ENCODE results near the gene CTAG1B.
"Not testable (repeated sequence)": the region's sequence is repeated elsewhere in the genome, so short reads cannot be mapped to it uniquely, and the experiment has no call there.

Gene CTAG1B

GRCh38 chrX:154602226-154602625 lies 16.9 kb downstream of the CTAG1B start:
- H3K36me3 ChIP-seq (ENCODE audit: insufficient read depth, low read length): no peaks in the 10 kb centered on the region
- H2AFZ ChIP-seq (ENCODE audit: low read length, unreplicated experiment): no peak overlapping the region
- H3K79me2 ChIP-seq (ENCODE audit: control insufficient read depth, insufficient read depth, low read length, unreplicated experiment): no peaks in the 10 kb centered on the region
- no peak overlapping the region for H3K4me3 ChIP-seq (ENCODE audit: low read depth, low read length)
- H3K27ac ChIP-seq (ENCODE audit: low read depth, low read length): no peak overlapping the region
- peaks cover 28% of the 10 kb centered on the region for H3K4me1 ChIP-seq (ENCODE audit: control insufficient read depth, insufficient read depth, low read length, unreplicated experiment)
- H3K27me3 ChIP-seq (ENCODE audit: insufficient read depth, low read length): no peaks in the 10 kb centered on the region

GRCh38 chrX:154600759-154601374 lies 18.2 kb downstream of the CTAG1B start:
- Histone ChIP-seq H3K79me2 (ENCODE audit: control insufficient read depth, insufficient read depth, low read length, unreplicated experiment) (no peaks in the 10 kb centered on the region), H3K27ac (ENCODE audit: low read depth, low read length) (peak overlapping the region; percentile 43; the same call in 1 of the 2 replicates), H3K4me3 (ENCODE audit: low read depth, low read length) (no peak overlapping the region), H3K36me3 (ENCODE audit: insufficient read depth, low read length) (no peaks in the 10 kb centered on the region), H3K27me3 (ENCODE audit: insufficient read depth, low read length) (no peaks in the 10 kb centered on the region), H3K4me1 (ENCODE audit: control insufficient read depth, insufficient read depth, low read length, unreplicated experiment) (peaks cover 29% of the 10 kb centered on the region), H2AFZ (ENCODE audit: low read length, unreplicated experiment) (no peak overlapping the region)

- Histone ChIP-seq H3K27ac (ENCODE audit: low read depth, low read length) (no peak overlapping the region), H3K4me1 (ENCODE audit: control insufficient read depth, insufficient read depth, low read length, unreplicated experiment) (peaks cover 29% of the 10 kb centered on the region), H3K4me3 (ENCODE audit: low read depth, low read length) (no peak overlapping the region), H3K36me3 (ENCODE audit: insufficient read depth, low read length) (no peaks in the 10 kb centered on the region), H3K79me2 (ENCODE audit: control insufficient read depth, insufficient read depth, low read length, unreplicated experiment) (no peaks in the 10 kb centered on the region), H2AFZ (ENCODE audit: low read length, unreplicated experiment) (no peak overlapping the region), H3K27me3 (ENCODE audit: insufficient read depth, low read length) (no peaks in the 10 kb centered on the region)
Observed at GRCh38 chrX:154599531-154599930, 19.6 kb downstream of the CTAG1B start.

GRCh38 chrX:154598656-154599055 lies 20.4 kb downstream of the CTAG1B start:
- Histone ChIP-seq H3K4me1 (ENCODE audit: control insufficient read depth, insufficient read depth, low read length, unreplicated experiment) (peaks cover 22% of the 10 kb centered on the region), H3K36me3 (ENCODE audit: insufficient read depth, low read length) (no peaks in the 10 kb centered on the region), H2AFZ (ENCODE audit: low read length, unreplicated experiment) (no peak overlapping the region), H3K27me3 (ENCODE audit: insufficient read depth, low read length) (no peaks in the 10 kb centered on the region), H3K27ac (ENCODE audit: low read depth, low read length) (no peak overlapping the region), H3K4me3 (ENCODE audit: low read depth, low read length) (no peak overlapping the region), H3K79me2 (ENCODE audit: control insufficient read depth, insufficient read depth, low read length, unreplicated experiment) (no peaks in the 10 kb centered on the region)

GRCh38 chrX:154597221-154597620 lies 21.9 kb downstream of the CTAG1B start:
- H3K36me3 ChIP-seq (ENCODE audit: insufficient read depth, low read length): no peaks in the 10 kb centered on the region
- no peak overlapping the region for H2AFZ ChIP-seq (ENCODE audit: low read length, unreplicated experiment)
- H3K79me2 ChIP-seq (ENCODE audit: control insufficient read depth, insufficient read depth, low read length, unreplicated experiment): no peaks in the 10 kb centered on the region
- no peak overlapping the region for H3K4me3 ChIP-seq (ENCODE audit: low read depth, low read length)
- no peaks in the 10 kb centered on the region for H3K27me3 ChIP-seq (ENCODE audit: insufficient read depth, low read length)
- H3K27ac ChIP-seq (ENCODE audit: low read depth, low read length): no peak overlapping the region
- H3K4me1 ChIP-seq (ENCODE audit: control insufficient read depth, insufficient read depth, low read length, unreplicated experiment): peaks cover 18% of the 10 kb centered on the region

GRCh38 chrX:154596290-154596929 lies 22.7 kb downstream of the CTAG1B start:
- Histone ChIP-seq H3K79me2 (ENCODE audit: control insufficient read depth, insufficient read depth, low read length, unreplicated experiment) (no peaks in the 10 kb centered on the region), H3K36me3 (ENCODE audit: insufficient read depth, low read length) (no peaks in the 10 kb centered on the region), H3K4me1 (ENCODE audit: control insufficient read depth, insufficient read depth, low read length, unreplicated experiment) (peaks cover 18% of the 10 kb centered on the region), H3K4me3 (ENCODE audit: low read depth, low read length) (no peak overlapping the region), H3K27me3 (ENCODE audit: insufficient read depth, low read length) (no peaks in the 10 kb centered on the region), H2AFZ (ENCODE audit: low read length, unreplicated experiment) (no peak overlapping the region), H3K27ac (ENCODE audit: low read depth, low read length) (no peak overlapping the region)

GRCh38 chrX:154595559-154596249 lies 23.4 kb downstream of the CTAG1B start:
- H3K36me3 ChIP-seq (ENCODE audit: insufficient read depth, low read length): no peaks in the 10 kb centered on the region
- no peak overlapping the region for H3K27ac ChIP-seq (ENCODE audit: low read depth, low read length)
- no peaks in the 10 kb centered on the region for H3K79me2 ChIP-seq (ENCODE audit: control insufficient read depth, insufficient read depth, low read length, unreplicated experiment)
- no peaks in the 10 kb centered on the region for H3K27me3 ChIP-seq (ENCODE audit: insufficient read depth, low read length)
- H3K4me3 ChIP-seq (ENCODE audit: low read depth, low read length): no peak overlapping the region
- peaks cover 11% of the 10 kb centered on the region for H3K4me1 ChIP-seq (ENCODE audit: control insufficient read depth, insufficient read depth, low read length, unreplicated experiment)
- H2AFZ ChIP-seq (ENCODE audit: low read length, unreplicated experiment): no peak overlapping the region

GRCh38 chrX:154594491-154594890 lies 24.6 kb downstream of the CTAG1B start:
- no peak overlapping the region for H2AFZ ChIP-seq (ENCODE audit: low read length, unreplicated experiment)
- no peak overlapping the region for H3K27ac ChIP-seq (ENCODE audit: low read depth, low read length)
- H3K79me2 ChIP-seq (ENCODE audit: control insufficient read depth, insufficient read depth, low read length, unreplicated experiment): no peaks in the 10 kb centered on the region
- H3K4me3 ChIP-seq (ENCODE audit: low read depth, low read length): no peak overlapping the region
- H3K36me3 ChIP-seq (ENCODE audit: insufficient read depth, low read length): no peaks in the 10 kb centered on the region
- H3K4me1 ChIP-seq (ENCODE audit: control insufficient read depth, insufficient read depth, low read length, unreplicated experiment): peaks cover 4% of the 10 kb centered on the region
- H3K27me3 ChIP-seq (ENCODE audit: insufficient read depth, low read length): no peaks in the 10 kb centered on the region

- Histone ChIP-seq H3K4me3 (ENCODE audit: low read depth, low read length) (no peak overlapping the region), H3K27ac (ENCODE audit: low read depth, low read length) (no peak overlapping the region), H3K79me2 (ENCODE audit: control insufficient read depth, insufficient read depth, low read length, unreplicated experiment) (no peaks in the 10 kb centered on the region), H3K36me3 (ENCODE audit: insufficient read depth, low read length) (no peaks in the 10 kb centered on the region), H3K4me1 (ENCODE audit: control insufficient read depth, insufficient read depth, low read length, unreplicated experiment) (peaks cover 4% of the 10 kb centered on the region), H3K27me3 (ENCODE audit: insufficient read depth, low read length) (no peaks in the 10 kb centered on the region), H2AFZ (ENCODE audit: low read length, unreplicated experiment) (no peak overlapping the region)
Observed at GRCh38 chrX:154593201-154593600, 25.9 kb downstream of the CTAG1B start.

GRCh38 chrX:154592505-154592904 lies 26.6 kb downstream of the CTAG1B start:
- H2AFZ ChIP-seq (ENCODE audit: low read length, unreplicated experiment): no peak overlapping the region
- H3K4me3 ChIP-seq (ENCODE audit: low read depth, low read length): no peak overlapping the region
- peaks cover 4% of the 10 kb centered on the region for H3K4me1 ChIP-seq (ENCODE audit: control insufficient read depth, insufficient read depth, low read length, unreplicated experiment)
- no peak overlapping the region for H3K27ac ChIP-seq (ENCODE audit: low read depth, low read length)
- H3K27me3 ChIP-seq (ENCODE audit: insufficient read depth, low read length): no peaks in the 10 kb centered on the region
- no peaks in the 10 kb centered on the region for H3K36me3 ChIP-seq (ENCODE audit: insufficient read depth, low read length)
- H3K79me2 ChIP-seq (ENCODE audit: control insufficient read depth, insufficient read depth, low read length, unreplicated experiment): no peaks in the 10 kb centered on the region

GRCh38 chrX:154590415-154590814 lies 28.7 kb downstream of the CTAG1B start:
- H3K4me1 ChIP-seq (ENCODE audit: control insufficient read depth, insufficient read depth, low read length, unreplicated experiment); H3K4me3 ChIP-seq (ENCODE audit: low read depth, low read length); H3K27ac ChIP-seq (ENCODE audit: low read depth, low read length); H3K79me2 ChIP-seq (ENCODE audit: control insufficient read depth, insufficient read depth, low read length, unreplicated experiment); H3K36me3 ChIP-seq (ENCODE audit: insufficient read depth, low read length); H3K27me3 ChIP-seq (ENCODE audit: insufficient read depth, low read length); H2AFZ ChIP-seq (ENCODE audit: low read length, unreplicated experiment): not testable (repeated sequence)

All from ACC112 (cell line).